IMR-90 (cell line): ENCODE measurements around the gene PLCL1. TPM values are rescaled to one million over a fixed set of nuclear protein-coding genes. Genes with fewer than 3 reads are reported as not detected.

Experiments used
- ATAC-seq: fragments of 200-7000 bp; cut with Tn5 transposase; 2 replicates; pipeline ENCODE4 v1.9.1; 2020; ENCODE audit warnings: low read depth, mild to moderate bottlenecking, moderate library complexity
- BruUV-seq: library from RNA; stranded (reverse); fragments of 400-500 nt; replicated peaks from 2 replicates; lab custom pipeline; 2021; lab: Mats Ljungman, UMichigan
- CTCF ChIA-PET: fragments of 300-600 bp; formaldehyde crosslinking; extraction: SDS; loops from one replicate; lab custom pipeline; 2021; ENCODE audit warnings: antibody characterized with exemption; lab: Yijun Ruan, JAX
- POLR2A ChIA-PET: fragments of 300-600 bp; sonication (Branson Sonifier 250); formaldehyde crosslinking; loops from one replicate; lab custom pipeline; 2022; ENCODE audit warnings: antibody characterized with exemption; ENCODE audit not compliant: unreplicated experiment; lab: Charles Lee
- DNase-seq: peaks from one replicate; pipeline ENCODE4 v3.0.0; 2013
- H2AFZ ChIP-seq: replicated peaks from 2 replicates; pipeline ENCODE3; 2013; ENCODE audit warnings: low read length, mild to moderate bottlenecking; ENCODE audit not compliant: poor library complexity
- H2AK5ac ChIP-seq: 2 replicates; pipeline ENCODE4 v1.6.1; 2013; ENCODE audit warnings: low read depth, low read length, inconsistent platforms
- H2AK9ac ChIP-seq: replicated peaks from 2 replicates; pipeline ENCODE3; 2013; ENCODE audit warnings: mild to moderate bottlenecking, low read depth, low read length, moderate library complexity; ENCODE audit not compliant: poor library complexity
- H2BK120ac ChIP-seq: 2 replicates; pipeline ENCODE4 v1.6.1; 2013; ENCODE audit warnings: low read depth, low read length, inconsistent platforms
- H2BK15ac ChIP-seq: 3 replicates; pipeline ENCODE4 v1.6.1; 2013; ENCODE audit warnings: low read depth, low read length, inconsistent platforms
- H2BK20ac ChIP-seq: 2 replicates; pipeline ENCODE4 v1.6.1; 2013; ENCODE audit warnings: low read depth, mild to moderate bottlenecking, inconsistent platforms, low read length, moderate library complexity
- H2BK5ac ChIP-seq: 2 replicates; pipeline ENCODE4 v1.6.1; 2013; ENCODE audit warnings: mild to moderate bottlenecking, low read depth, low read length, inconsistent platforms; ENCODE audit not compliant: poor library complexity, severe bottlenecking
- H3K14ac ChIP-seq: replicated peaks from 2 replicates; pipeline ENCODE4 v1.6.1; 2013; ENCODE audit warnings: low read depth, low read length, inconsistent platforms
- H3K18ac ChIP-seq: 2 replicates; pipeline ENCODE4 v1.6.1; 2013; ENCODE audit warnings: low read depth, low read length, control low read depth
- H3K23ac ChIP-seq: 2 replicates; pipeline ENCODE4 v1.6.1; 2013; ENCODE audit warnings: low read depth, low read length, inconsistent platforms
- H3K27ac ChIP-seq: 2 replicates; pipeline ENCODE4 v1.5.1; 2013; ENCODE audit warnings: mild to moderate bottlenecking, control low read depth, low read length; ENCODE audit not compliant: insufficient read depth
- H3K27me3 ChIP-seq: 2 replicates; pipeline ENCODE4 v1.6.1; 2013; ENCODE audit warnings: low read length; ENCODE audit not compliant: control insufficient read depth, insufficient read depth
- H3K36me3 ChIP-seq: 2 replicates; pipeline ENCODE4 v1.6.1; 2013; ENCODE audit warnings: low read length, mixed read lengths; ENCODE audit not compliant: control insufficient read depth, insufficient read depth
- H3K4ac ChIP-seq: 2 replicates; pipeline ENCODE4 v1.6.1; 2013; ENCODE audit warnings: low read depth, low read length, inconsistent platforms
- H3K4me1 ChIP-seq: 2 replicates; pipeline ENCODE4 v1.6.1; 2013; ENCODE audit warnings: low read length, mixed read lengths; ENCODE audit not compliant: control insufficient read depth, insufficient read depth
- H3K4me2 ChIP-seq: 2 replicates; pipeline ENCODE4 v1.6.1; 2013; ENCODE audit warnings: low read depth, mild to moderate bottlenecking, control low read depth, low read length, moderate library complexity
- H3K4me3 ChIP-seq: 2 replicates; pipeline ENCODE4 v1.5.1; 2013; ENCODE audit warnings: low read depth, mild to moderate bottlenecking, control low read depth, low read length, moderate library complexity; ENCODE audit not compliant: insufficient read depth
- H3K56ac ChIP-seq: 2 replicates; pipeline ENCODE4 v1.6.1; 2013; ENCODE audit warnings: low read length, inconsistent platforms; ENCODE audit not compliant: insufficient read depth; ENCODE audit errors: extremely low read depth
- H3K79me1 ChIP-seq, 2 experiments: 2 replicates each; pipeline ENCODE4 v1.6.1; 2013; ENCODE audit warnings: low read length in 2 of 2, inconsistent platforms in 1 of 2, low read depth in 1 of 2
- H3K9ac ChIP-seq: 2 replicates; pipeline ENCODE4 v1.6.1; 2013; ENCODE audit warnings: low read depth, low read length, control low read depth
- H3K9me1 ChIP-seq: 2 replicates; pipeline ENCODE4 v1.6.1; 2013; ENCODE audit warnings: low read length, inconsistent platforms; ENCODE audit not compliant: insufficient read depth
- H3K9me3 ChIP-seq: 2 replicates; pipeline ENCODE4 v1.6.1; 2013; ENCODE audit warnings: low read length; ENCODE audit not compliant: control insufficient read depth, insufficient read depth
- H4K20me1 ChIP-seq: 2 replicates; pipeline ENCODE4 v1.6.1; 2013; ENCODE audit warnings: low read length, inconsistent platforms; ENCODE audit not compliant: insufficient read depth
- H4K5ac ChIP-seq: 2 replicates; pipeline ENCODE4 v1.6.1; 2013; ENCODE audit warnings: mild to moderate bottlenecking, low read depth, low read length, control low read depth
- H4K8ac ChIP-seq, 2 experiments: 2 replicates each; pipeline ENCODE4 v1.6.1; 2013; ENCODE audit warnings: low read depth in 2 of 2, low read length in 2 of 2, control low read depth in 1 of 2, inconsistent platforms in 1 of 2
- H4K91ac ChIP-seq: 2 replicates; pipeline ENCODE4 v1.6.1; 2013; ENCODE audit warnings: low read depth, low read length, inconsistent platforms; ENCODE audit not compliant: insufficient read depth
- BHLHE40 ChIP-seq: fragments of 150-350 bp; IDR thresholded peaks from 2 replicates; pipeline ENCODE4 v1.6.1; 2016; ENCODE audit warnings: mild to moderate bottlenecking, low read depth, low read length
- CEBPB ChIP-seq: IDR thresholded peaks from 2 replicates; pipeline ENCODE4 v1.6.1; 2012; ENCODE audit warnings: low read depth, low read length, improper control_type of control experiment
- CHD1 ChIP-seq: IDR thresholded peaks from 2 replicates; pipeline ENCODE4 v1.6.1; 2012; ENCODE audit warnings: low read depth, low read length, improper control_type of control experiment
- FOS ChIP-seq: fragments of 150-350 bp; IDR thresholded peaks from 2 replicates; pipeline ENCODE4 v1.6.1; 2016; ENCODE audit warnings: low read depth, low read length
- MAFK ChIP-seq: IDR thresholded peaks from 2 replicates; pipeline ENCODE4 v1.6.1; 2012; ENCODE audit warnings: low read depth, low read length, improper control_type of control experiment
- MAZ ChIP-seq: IDR thresholded peaks from 2 replicates; pipeline ENCODE4 v1.6.1; 2012; ENCODE audit warnings: low read depth, mild to moderate bottlenecking, low read length, improper control_type of control experiment, moderate library complexity, borderline replicate concordance
- NFE2L2 ChIP-seq: fragments of 150-350 bp; IDR thresholded peaks from 2 replicates; pipeline ENCODE4 v1.6.1; 2016; ENCODE audit warnings: low read depth, mild to moderate bottlenecking, low read length
- POLR2A ChIP-seq: IDR thresholded peaks from 2 replicates; pipeline ENCODE4 v1.6.1; 2012; ENCODE audit warnings: mild to moderate bottlenecking, low read depth, low read length
- RAD21 ChIP-seq: IDR thresholded peaks from 2 replicates; pipeline ENCODE4 v1.6.1; 2012; ENCODE audit warnings: low read length, improper control_type of control experiment
- RFX5 ChIP-seq: IDR thresholded peaks from 2 replicates; pipeline ENCODE4 v1.8.0; 2012; ENCODE audit warnings: low read depth, mild to moderate bottlenecking, low read length, moderate library complexity
- dilution Hi-C: fragments of 300-500 bp; cut with HindIII; formaldehyde crosslinking; loops from one replicate; pipeline ENCODE4 v1.14.3; 2018; ENCODE audit warnings: low sequenced_read_pairs; ENCODE audit not compliant: unreplicated experiment
- in situ Hi-C: fragments of 300-500 bp; cut with MboI; formaldehyde crosslinking; loops from 3 replicates; pipeline ENCODE4 v1.14.3; 2019; ENCODE audit warnings: low sequenced_read_pairs, inconsistent platforms, mixed read lengths
- intact Hi-C: fragments of 100-400 bp; cut with micrococcal nuclease; formaldehyde crosslinking; loops from 2 replicates; pipeline ENCODE4 v1.10.0; 2022
- polyA plus RNA-seq, 3 experiments: library from polyadenylated mRNA; depleted of rRNA; stranded (reverse); fragments of >200 nt; gene quantifications; 2 replicates each; pipeline ENCODE4 v1.2.3, GENCODE V29; 2012; ENCODE audit warnings: low replicate concordance in 1 of 3
- total RNA-seq: library from RNA; depleted of rRNA; stranded (reverse); fragments of >200 nt; gene quantifications from 2 replicates; pipeline ENCODE4 v1.2.3, GENCODE V29; 2012
- TF ChIP-seq, protein P1 (sequence below): fragments of 150-350 bp; IDR thresholded peaks from 2 replicates; pipeline ENCODE4 v1.6.1; 2017; ENCODE audit warnings: mild to moderate bottlenecking, antibody characterized with exemption, low read length, low read depth
- TF ChIP-seq, protein P2 (sequence below): fragments of 150-350 bp; IDR thresholded peaks from 2 replicates; pipeline ENCODE4 v1.6.1; 2016; ENCODE audit warnings: low read depth, mild to moderate bottlenecking, low read length, moderate library complexity, borderline replicate concordance

PLCL1 gene
- total and polyA plus RNA-seq, 2 of the 4 experiments (the other 2 are of a cell fraction), result 0.14 to 0.18 TPM

DNA sequence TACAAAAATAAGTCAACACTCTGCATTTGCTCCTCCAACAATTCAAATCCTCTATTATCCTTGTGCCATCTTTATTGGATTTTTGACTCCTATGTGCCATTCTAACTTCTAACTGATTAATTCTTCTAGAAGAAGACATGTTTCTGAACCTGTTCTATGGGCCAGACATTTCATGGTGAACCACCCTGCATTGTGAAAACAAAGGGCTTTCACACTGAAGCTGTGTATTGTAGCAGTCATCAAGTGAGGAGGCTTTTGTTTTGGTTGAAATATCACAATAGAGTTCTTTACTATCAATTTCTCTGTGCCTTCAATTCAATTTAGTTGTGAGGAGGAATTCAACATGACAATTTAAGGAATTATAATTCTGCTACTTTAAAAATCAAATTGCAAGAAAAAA, 357.9 kb downstream of the PLCL1 start:
- no peak overlapping the region for H4K91ac ChIP-seq
- no peak overlapping the region for H3K4me2 ChIP-seq
- H3K36me3 ChIP-seq, result no peaks in the 10 kb centered on the region
- DNase-seq (no peak), ATAC-seq (no peak)
- dilution Hi-C loops (no loop called here), intact Hi-C loops (no loop called here), in situ Hi-C loops (no loop called here)
- no peak overlapping the region for H3K9ac ChIP-seq
- no peaks in the 10 kb centered on the region for H3K9me1 ChIP-seq
- no peak overlapping the region for H3K4me3 ChIP-seq
- H3K23ac ChIP-seq, result no peak overlapping the region
- H3K27ac ChIP-seq, result no peak overlapping the region
- CTCF ChIA-PET, result interaction anchor here (0.7 to 1.3 kb wide), 2 partner anchors 23 to 148 kb away, joined by 3 to 6 read pairs; no protein-coding TSS in a partner anchor
- no peak overlapping the region for H4K5ac ChIP-seq
- no peak overlapping the region for H3K14ac ChIP-seq
- no peaks in the 10 kb centered on the region for H3K27me3 ChIP-seq
- no peak overlapping the region for H2BK5ac ChIP-seq
- H2BK120ac ChIP-seq, result no peak overlapping the region
- H3K4ac ChIP-seq, result no peak overlapping the region
- POLR2A ChIA-PET, result no interaction called here
- H3K79me1 ChIP-seq, result no peaks in the 10 kb centered on the region
- no peak overlapping the region for H3K18ac ChIP-seq
- no peak overlapping the region for H2BK15ac ChIP-seq
- no peak overlapping the region for H2AFZ ChIP-seq
- H2AK5ac ChIP-seq, result no peak overlapping the region
- no peak overlapping the region for H4K8ac ChIP-seq
- H2BK20ac ChIP-seq, result no peak overlapping the region
- no peaks in the 10 kb centered on the region for H4K20me1 ChIP-seq
- no peaks in the 10 kb centered on the region for H3K9me3 ChIP-seq
- H2AK9ac ChIP-seq, result no peak overlapping the region
- TF ChIP-seq, protein P1, sequence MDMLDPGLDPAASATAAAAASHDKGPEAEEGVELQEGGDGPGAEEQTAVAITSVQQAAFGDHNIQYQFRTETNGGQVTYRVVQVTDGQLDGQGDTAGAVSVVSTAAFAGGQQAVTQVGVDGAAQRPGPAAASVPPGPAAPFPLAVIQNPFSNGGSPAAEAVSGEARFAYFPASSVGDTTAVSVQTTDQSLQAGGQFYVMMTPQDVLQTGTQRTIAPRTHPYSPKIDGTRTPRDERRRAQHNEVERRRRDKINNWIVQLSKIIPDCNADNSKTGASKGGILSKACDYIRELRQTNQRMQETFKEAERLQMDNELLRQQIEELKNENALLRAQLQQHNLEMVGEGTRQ, result no peak
- TF ChIP-seq CEBPB (no peak), RFX5 (no peak), CHD1 (no peak), BHLHE40 (no peak), FOS (no peak), MAZ (no peak), MAFK (no peak), RAD21 (no peak), NFE2L2 (no peak), POLR2A (no peak)
- TF ChIP-seq, protein P2, sequence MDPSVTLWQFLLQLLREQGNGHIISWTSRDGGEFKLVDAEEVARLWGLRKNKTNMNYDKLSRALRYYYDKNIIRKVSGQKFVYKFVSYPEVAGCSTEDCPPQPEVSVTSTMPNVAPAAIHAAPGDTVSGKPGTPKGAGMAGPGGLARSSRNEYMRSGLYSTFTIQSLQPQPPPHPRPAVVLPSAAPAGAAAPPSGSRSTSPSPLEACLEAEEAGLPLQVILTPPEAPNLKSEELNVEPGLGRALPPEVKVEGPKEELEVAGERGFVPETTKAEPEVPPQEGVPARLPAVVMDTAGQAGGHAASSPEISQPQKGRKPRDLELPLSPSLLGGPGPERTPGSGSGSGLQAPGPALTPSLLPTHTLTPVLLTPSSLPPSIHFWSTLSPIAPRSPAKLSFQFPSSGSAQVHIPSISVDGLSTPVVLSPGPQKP, result no peak
- no peak overlapping the region for H3K56ac ChIP-seq
- BruUV-seq, result no TSS peak
- no peaks in the 10 kb centered on the region for H3K4me1 ChIP-seq
